Measurements from ENCODE around the gene CARD8.
"Not testable (repeated sequence)": the region's sequence is repeated elsewhere in the genome, so short reads cannot be mapped to it uniquely, and the experiment has no call there.

CARD8 gene

DNA sequence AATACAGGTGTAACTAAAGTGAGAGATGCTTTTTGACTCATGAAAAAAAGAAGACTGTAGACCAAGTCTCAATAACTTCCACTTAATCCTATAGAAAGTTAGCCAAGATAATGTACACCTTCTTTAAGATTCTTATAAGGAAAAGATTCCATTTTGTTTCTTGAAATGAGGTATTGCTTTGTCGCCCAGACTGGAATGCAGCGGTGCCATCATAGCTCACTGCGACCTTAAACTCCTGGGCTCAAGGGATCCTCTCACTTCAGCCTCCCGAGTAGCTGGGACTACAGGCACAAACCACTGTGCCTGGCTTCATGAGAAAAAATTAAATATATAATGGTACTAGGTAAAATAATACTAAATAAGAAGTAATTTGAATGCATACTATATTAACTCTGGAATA, 3.3 kb upstream of the CARD8 start:
- not testable (repeated sequence) for DNase-seq (ENCODE audit: low read depth)

DNA sequence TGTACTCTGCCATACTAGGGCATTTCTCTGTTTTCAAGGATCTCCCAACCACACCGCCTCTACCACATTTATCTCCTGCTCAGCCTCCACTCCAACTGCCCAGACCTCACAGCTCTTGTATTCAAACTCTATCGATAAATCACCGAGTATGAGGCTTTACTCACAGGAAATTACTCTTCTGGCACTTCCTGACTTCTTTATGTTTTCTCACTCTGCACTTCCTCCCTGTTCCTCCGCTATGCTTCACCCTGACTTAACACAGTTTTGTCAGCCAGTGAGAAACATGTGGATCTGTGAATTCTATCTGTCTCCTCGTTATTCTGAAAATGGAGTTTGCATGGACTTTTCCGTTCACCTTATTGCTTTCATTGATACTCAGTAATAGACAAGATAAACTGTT, 2.6 kb upstream of the CARD8 start:
- no peak for DNase-seq (ENCODE audit: low read depth)

DNA sequence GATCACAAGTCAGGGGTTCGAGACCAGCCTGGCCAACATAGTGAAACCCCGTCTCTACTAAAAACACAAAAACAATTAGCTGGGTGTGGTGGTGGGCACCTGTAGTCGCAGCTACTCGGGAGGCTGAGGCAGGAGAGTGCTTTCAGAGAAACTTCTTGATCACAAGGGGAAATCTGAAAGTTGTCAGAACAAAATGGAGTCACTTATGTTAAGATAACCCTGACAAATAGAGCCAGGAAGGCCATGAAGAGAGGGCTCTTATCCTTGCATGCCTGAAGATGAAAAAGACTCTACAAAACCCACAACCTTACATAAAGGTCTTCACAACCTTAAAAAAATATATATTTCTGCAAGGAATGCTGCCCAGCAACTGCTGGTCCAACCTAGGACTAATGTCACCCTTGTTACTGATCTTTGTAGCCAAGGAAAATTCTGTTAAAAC, 1.2 kb downstream of the CARD8 start:
- no peak for DNase-seq (ENCODE audit: low read depth)

DNA sequence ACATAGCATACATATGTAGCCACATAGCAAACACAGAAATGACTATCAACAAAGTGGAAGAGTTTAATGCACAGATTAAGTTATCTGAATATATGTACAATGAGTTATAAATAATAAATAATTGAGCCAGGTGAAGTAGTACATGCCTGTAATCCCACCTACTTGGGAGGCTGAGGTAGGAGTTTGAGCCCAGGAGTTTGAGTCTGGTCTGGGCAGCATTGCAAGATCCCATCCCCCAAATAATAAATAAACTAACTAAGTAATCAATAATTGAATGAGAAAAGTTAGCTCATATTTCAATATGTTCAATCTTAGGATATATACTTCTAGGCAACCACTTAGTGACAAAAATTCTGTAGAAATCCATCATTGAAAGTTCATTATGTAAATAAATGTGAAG, 1.7 kb downstream of the CARD8 start:
- no peak for DNase-seq (ENCODE audit: low read depth)

DNA sequence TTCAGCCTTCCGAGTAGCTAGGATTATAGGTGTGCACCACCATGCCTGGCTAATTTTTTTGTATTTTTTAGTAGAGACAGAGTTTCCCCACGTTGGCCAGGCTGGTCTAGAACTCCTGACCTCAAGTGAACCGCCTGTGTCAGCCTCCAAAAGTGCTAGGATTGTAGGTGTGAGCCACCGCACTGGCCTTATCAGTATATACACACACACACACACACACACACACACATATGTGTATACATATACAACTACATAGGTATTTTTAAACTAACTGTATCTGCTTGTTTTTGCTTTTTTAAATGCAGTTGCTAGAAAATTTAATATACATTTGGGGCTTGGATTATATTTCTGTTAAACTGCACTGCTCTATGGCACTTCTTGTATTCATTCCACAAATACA, 3.1 kb downstream of the CARD8 start:
- no peak for DNase-seq (ENCODE audit: low read depth)

DNA sequence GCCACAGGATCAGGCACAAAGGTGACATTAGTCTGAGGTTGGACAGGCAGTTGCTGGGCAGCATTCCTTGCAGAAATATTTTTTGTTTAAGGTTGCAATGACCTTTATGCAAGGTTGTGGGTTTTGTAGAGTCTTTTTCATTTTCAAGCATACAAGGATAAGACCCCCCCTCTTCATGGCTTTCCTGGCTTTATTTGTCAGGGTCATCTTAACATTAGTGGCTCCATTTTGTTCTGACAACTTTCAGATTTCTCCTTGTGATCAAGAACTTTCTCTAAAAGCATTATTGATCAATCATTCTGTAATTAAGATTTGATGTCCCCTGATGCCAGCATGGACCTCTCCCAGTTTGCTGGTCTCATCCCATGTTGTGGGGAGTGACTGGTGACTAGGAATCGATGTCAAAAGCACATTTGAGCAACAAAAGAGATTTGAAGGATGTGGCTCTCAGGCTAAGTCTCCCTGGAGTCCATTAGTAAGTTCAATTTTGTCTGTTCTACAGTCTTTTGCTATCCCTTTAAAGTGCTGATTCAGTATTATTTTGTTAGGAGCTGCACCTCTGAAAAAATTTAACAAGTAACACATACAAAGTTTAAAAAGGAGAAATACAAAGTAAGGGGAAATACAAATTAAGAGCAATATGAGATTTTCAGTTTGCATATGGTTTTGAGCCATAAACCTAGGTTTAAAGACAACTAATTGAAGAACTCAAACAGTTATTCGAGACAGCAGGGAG, 5.3 kb downstream of the CARD8 start:
- no peak for DNase-seq (ENCODE audit: low read depth)

DNA sequence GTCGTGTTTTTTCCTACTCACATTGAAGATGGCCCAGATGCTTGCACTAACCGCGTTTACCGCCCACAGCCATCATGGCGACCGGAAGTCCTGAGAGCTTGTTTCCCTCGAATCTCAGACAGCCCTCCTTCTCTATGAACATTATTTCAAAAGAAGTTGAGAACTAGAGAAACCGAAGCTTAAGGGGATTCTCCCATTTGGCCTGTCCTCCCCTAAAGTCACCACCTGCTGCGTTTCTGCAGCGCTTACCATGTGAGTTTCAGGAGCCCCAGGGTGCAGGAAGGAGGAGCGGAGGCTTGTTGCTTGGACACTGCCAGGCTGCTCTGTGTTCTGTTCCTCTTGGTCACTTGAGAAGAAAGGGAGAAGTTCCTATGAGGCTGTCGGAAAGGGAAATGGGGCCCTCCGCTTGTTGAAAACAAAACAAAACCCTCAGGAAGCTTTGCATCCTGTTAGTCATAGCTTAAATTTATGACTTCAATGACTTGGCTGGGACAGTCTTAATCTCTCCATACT, 6.2 kb downstream of the CARD8 start:
- no peak for DNase-seq (ENCODE audit: low read depth)

DNA sequence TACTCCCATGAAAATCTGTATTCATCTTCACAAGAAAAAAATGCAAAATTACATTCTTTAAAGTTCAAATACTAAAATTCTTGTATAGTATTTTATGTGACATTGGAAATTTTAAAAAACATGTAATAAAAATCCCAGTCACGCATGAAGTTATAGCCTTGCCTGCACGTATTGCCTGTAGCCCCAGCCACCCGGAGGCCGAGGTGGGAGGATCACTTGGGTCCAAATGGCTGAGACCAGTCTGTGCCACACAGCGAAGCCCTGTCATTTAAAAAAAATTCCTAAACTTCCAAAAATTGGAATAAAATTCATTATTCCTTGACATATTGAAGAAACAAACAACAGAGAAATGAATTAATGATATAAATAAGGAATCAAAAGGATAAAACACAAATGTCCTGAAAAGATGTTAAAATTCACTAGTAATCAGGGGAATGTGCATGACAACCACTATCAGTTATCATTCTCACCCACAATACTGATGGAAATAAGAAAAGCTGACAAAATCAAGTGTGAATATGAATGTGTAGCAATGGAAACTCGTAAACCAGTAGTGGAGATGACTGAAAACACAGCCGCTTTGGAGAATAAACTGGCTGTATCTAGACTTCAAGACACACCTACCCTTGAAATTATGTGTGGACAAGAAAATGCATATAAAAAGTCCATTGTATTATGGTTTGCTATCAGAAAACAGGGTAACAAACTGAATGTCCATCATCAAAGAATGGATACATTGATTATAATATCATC, 7.5 kb downstream of the CARD8 start:
- DNase-seq (ENCODE audit: low read depth) = no peak

DNA sequence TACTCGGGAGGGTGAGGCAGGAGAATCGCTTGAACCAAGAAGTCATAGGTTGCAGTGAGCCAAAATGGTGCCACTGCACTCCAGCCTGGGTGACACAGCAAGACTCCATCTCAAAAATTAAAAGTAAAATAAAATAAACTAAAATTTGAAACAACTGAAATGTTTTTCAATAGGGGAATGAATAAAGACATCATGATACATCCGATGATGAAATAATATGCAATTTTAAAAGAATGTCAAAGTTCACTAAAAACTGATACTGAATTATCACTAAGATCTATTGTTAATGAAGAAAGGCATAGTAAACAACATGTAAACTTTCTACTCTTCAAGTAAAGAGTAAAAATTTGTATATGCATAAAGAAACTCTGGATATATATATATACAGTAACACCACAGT, 8.5 kb downstream of the CARD8 start:
- DNase-seq (ENCODE audit: low read depth) = no peak

DNA sequence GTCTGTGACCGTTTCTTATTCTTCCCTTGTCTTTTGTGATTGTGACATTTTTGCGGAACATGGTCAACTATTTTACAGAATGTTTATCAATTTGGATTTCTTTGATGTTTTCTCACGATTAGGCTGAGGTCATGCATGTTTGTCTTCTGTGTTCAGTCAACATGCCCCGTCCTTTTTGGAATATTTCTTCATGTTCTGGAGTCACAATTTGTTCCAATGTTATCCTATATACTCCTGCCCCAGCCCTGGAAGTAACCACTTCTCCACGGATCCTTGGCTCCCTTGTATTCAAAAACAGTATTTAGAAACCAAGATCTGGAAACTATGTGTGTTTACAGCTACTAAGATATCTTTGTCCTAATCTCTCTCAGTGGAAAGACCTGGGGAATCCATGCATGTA, 9.6 kb downstream of the CARD8 start:
- DNase-seq (ENCODE audit: low read depth) = no peak

DNA sequence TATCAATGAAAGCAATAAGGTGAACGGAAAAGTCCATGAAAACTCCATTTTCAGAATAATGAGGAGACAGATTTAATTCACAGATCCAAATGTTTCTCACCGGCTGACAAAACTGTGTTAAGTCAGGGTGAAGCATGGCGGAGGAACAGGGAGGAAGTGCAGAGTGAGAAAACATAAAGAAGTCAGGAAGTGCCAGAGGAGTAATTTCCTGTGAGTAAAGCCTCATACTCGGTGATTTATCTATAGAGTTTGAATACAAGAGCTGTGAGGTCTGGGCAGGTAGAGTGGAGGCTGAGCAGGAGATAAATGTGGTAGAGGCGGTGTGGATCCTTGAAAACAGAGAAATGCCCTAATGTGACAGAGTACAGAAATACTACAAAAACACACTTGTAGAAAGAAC, 11.4 kb downstream of the CARD8 start:
- DNase-seq (ENCODE audit: low read depth) = no peak

DNA sequence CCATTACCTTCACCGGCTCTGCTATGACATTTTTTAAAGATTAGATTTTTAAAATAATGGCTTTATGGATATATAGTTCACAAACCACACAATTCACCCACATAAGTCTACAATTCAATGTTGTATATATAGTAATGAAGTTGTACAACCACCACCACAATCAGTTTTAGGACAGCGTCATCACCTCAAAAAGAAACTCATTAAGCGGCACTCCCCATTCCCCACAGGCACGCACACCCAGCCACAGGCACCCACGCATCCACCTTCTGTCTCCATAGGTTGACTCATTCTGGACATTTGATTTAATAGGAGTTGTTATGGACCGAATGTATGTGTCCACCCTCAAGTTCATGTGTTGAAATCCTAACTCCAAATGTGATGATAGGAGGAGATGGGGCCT, 13.9 kb downstream of the CARD8 start:
- DNase-seq (ENCODE audit: low read depth) = not testable (repeated sequence)

DNA sequence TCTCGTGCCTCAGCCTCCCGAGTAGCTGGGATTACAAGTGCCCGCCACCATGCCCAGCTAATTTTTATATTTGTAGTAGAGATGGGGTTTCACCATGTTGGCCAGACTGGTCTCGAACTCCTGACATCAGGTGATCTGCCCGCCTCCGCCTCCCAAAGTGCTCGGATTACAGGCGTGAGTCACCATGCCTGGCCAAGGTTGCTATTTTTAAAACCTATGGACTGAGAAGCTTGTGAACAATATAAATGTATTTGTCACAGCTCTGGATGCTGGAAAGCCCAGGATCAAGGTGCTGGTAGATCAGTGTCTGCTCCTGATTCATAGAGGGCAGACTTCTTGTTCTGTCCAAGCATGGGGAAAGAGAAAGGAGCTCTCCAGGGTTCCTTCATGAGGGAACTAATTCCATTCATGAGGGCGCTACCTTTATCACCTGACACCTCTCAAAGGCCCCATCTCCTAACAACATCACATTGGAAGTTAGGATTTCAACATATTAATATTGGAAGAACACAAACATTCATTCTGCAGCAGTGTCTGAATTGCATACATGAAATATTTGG, 16.1 kb downstream of the CARD8 start:
- no peak for DNase-seq (ENCODE audit: low read depth)

DNA sequence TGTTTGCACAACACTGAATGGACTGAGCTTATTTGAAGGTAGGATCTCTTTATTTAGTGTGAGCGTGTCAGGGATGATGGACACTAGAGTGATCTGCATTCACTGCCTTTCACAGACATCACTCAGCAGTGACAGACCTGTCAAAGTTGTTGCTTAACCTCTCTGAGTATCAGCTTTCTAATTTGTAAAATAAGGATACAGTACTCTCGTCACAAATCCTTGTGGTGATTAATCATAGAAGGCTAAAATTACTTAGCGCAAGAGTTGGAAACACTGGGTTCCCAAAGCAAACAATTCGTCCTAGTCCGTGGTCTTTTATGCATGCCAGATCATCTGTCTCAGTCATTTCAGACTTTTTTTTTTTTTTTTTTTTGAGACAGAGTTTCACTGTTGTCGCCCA, 16.6 kb downstream of the CARD8 start:
- no peak for DNase-seq (ENCODE audit: low read depth)

DNA sequence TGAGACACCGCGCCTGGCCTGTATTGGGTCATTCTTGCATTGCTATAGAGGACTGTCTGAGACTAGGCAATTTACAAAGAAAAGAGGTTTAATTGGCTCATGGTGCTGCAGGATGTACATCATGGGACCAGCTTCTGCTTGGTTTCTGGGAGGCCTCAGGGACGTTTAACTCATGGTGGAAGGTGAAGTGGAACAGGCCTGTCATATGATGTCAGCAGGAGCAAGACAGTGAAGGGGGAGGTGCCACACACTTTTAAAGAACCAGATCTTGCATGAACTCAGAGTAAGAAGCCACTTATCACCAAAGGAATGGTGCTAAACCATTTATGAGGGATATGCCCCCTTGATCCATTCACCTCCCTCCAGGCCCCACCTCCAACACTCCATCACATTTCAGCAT, 18.7 kb downstream of the CARD8 start:
- DNase-seq (ENCODE audit: low read depth) = no peak

DNA sequence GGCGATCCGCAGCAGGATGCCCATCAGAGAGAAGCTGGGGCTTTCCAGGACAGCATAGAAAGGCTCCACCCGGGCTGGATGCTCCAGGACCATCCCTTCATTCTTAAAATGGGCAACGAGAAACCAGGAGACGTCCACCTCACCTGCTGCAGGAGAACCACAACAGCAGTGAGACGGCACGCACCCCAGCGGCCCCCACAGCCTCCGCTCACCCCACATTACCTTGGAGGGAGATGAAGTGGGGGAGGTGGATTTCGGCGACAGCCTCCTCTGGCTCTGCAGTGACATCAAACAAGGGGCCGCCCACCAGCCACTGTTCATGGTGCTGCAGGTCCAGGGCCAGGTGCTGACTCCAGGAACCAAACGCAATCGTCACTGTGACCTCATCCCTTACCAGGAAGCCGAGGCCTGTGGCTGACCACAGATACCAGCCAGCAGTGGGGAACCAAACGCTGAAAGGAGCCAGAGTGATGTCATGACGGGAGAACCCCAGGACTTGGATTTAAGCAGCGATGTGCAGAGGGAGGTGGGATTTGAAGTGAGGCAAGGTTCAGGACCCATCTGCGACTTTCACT, 25.1 kb downstream of the CARD8 start:
- DNase-seq (ENCODE audit: low read depth) = no peak

DNA sequence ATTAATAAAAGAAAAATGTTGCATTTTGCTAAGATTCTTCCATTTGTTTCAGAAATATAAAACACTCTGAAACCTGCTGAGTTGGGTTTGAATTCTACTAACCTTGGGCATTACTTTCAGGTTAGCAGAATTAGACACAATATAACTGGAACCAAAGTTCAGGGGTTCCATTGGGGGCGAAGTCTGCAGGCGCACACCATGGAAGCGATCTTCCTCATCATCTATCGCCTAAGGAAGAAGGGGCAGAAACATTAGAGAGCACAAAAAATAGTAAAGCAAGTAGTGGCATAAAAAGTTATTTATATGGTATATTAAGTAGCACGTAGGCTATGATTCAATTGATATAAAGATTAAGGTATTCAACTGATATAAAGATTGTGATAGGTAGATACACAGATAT, 34.1 kb downstream of the CARD8 start:
- no peak for DNase-seq (ENCODE audit: low read depth)

DNA sequence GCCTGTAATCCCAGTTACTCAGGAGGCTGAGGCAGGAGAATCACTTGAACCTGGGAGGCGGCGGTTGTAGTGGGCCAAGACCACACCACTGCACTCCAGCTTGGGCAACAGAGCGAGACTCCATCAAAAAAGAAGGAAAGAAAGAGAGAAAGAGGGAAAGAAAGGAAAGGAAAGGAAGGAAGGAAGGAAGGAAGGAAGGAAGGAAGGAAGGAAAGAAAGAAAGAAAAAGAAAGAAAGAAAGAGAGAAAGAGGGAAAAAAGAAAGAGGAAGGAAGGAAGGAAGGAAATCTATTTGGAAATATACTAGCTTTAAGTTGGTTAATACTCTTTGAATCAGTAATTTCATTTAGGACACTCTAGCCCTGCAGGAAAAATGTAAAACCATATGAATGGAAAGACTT, 34.9 kb downstream of the CARD8 start:
- not testable (repeated sequence) for DNase-seq (ENCODE audit: low read depth)

DNA sequence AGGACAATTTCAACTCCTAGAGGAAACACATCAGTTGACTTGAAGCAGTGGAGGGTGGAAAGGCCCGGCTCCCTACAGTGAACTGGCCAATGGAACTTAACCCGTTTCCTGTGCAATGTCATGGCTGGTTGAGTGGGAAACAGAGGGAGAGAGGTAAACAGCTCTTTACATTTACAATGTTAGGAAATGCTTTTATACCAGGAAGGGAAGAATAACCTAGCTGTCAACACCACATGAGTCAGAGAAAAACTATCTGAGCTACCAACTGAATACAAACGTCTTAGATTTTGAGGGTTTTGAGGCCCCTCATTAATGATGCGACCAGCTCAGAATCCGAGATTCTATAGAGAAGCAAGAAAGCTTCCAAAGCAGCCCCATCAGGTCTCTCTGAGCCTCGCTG, 36.7 kb downstream of the CARD8 start:
- no peak for DNase-seq (ENCODE audit: low read depth)

DNA sequence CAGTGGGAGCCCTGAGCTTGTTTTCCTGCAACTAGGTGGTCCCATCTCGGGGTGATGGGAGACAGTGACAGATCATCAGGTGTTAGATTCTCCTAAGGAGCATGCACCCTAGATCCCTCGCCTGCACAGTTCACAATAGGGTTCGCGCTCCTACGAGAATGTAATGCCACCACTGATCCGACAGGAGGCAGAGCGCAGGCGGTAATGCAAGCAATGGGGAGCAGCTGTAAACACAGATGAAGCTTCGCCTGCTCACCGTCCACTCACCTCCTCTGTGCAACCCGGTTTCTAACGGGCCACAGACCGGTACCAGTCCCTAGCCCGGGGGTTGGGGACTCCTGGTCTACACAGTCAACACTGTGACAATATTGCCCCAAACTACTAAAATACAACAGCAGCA, 38.8 kb downstream of the CARD8 start:
- DNase-seq (ENCODE audit: low read depth) = no peak

DNA sequence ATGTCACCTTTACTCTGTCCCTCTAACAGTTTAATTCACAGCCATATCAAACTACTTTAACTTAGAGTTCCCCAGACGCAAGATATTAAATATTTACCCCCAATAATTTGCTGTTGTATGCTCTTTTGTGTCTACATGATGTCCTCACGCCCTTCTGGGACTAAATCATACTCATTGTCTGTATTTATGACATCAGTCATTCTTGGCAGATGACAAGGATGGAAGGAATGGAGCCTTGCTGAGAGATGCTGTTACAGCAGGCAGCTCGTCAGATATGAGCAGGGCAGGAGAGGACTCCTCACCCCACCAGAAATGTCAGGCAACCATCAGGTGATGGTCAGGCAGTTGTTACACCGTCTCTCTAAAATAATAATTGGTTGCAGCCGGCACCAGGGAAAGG, 41.8 kb downstream of the CARD8 start:
- DNase-seq (ENCODE audit: low read depth) = no peak

DNA sequence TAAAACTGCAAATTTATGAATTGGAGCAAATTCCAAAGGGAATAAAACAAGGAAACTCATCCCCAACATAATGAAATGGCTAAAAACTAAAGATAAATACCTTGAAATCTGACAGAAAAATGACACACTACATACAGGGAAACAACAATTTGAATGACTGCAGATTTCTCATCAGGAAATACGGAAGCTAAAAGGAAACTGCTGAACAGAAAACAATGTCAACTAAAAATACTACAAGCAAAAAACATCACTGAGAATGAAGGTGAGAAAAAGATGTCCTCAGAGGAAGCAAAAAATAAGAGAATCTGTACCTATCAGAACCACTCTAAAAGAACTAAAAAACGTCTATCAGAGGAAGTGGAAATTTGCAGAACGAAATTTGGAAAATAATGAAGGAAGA, 45.7 kb downstream of the CARD8 start:
- no peak for DNase-seq (ENCODE audit: low read depth)

Data from non-pigmented ciliary epithelial cell (primary cell).